NT2/D1 (cell line): ENCODE data around the gene ARL11.

Source experiments
- SUZ12 ChIP-seq: IDR thresholded peaks from 2 replicates; pipeline ENCODE4 v1.6.1; 2011; ENCODE audit not compliant: insufficient read length, insufficient read depth; ENCODE audit errors: extremely low read depth
- YY1 ChIP-seq: IDR thresholded peaks from 2 replicates; pipeline ENCODE4 v1.6.1; 2011; ENCODE audit not compliant: insufficient read length, insufficient read depth
- ZNF274 ChIP-seq: IDR thresholded peaks from 2 replicates; pipeline ENCODE4 v1.6.1; 2011; ENCODE audit warnings: mild to moderate bottlenecking, low read depth, low read length

- TF ChIP-seq SUZ12 (no peak), ZNF274 (no peak), YY1 (no peak)
These were observed 1.6 kb downstream of the ARL11 start for GRCh38 chr13:49629947-49630346.
